Stimulated activated CD8-positive, alpha-beta memory T cell treated with anti-CD3 and anti-CD28 coated beads, Interleukin-7, amount 100 ng/mL, for 48 hours (primary cell): Measurements from ENCODE around the gene MAP3K14.

Source experiments
- DNase-seq, 2 donors: peaks; one replicate each; pipeline ENCODE4 v3.0.0-alpha.2; 2020; ENCODE audit warnings: low read depth in 1 of 2; ENCODE audit errors: extremely low read depth in 1 of 2

MAP3K14 gene

GRCh38 chr17:45339646-45340605 is 23.1 kb upstream of the MAP3K14 start:
- DNase-seq: no peak

GRCh38 chr17:45338996-45339535 is 22.2 kb upstream of the MAP3K14 start:
- DNase-seq: no peak

GRCh38 chr17:45338023-45338781 is 21.4 kb upstream of the MAP3K14 start:
- DNase-seq: no peak

- no peak for DNase-seq
Measured at GRCh38 chr17:45336390-45337182, 19.8 kb upstream of the MAP3K14 start.

GRCh38 chr17:45335721-45336120 is 18.9 kb upstream of the MAP3K14 start:
- no peak for DNase-seq

- DNase-seq: no peak
Measured at GRCh38 chr17:45334701-45335677, 18.2 kb upstream of the MAP3K14 start.

GRCh38 chr17:45334231-45334630 is 17.4 kb upstream of the MAP3K14 start:
- no peak for DNase-seq

- DNase-seq: no peak
Measured at GRCh38 chr17:45333702-45334092, 16.9 kb upstream of the MAP3K14 start.

- no peak for DNase-seq
Measured at GRCh38 chr17:45332989-45333701, 16.3 kb upstream of the MAP3K14 start.

- no peak for DNase-seq
Measured at GRCh38 chr17:45332505-45332904, 15.7 kb upstream of the MAP3K14 start.

GRCh38 chr17:45326626-45327025 is 9.8 kb upstream of the MAP3K14 start:
- DNase-seq: no peak

- DNase-seq: no peak
Measured at GRCh38 chr17:45325810-45326209, 9.0 kb upstream of the MAP3K14 start.

- no peak for DNase-seq
Measured at GRCh38 chr17:45324336-45324735, 7.5 kb upstream of the MAP3K14 start.

GRCh38 chr17:45322168-45322567 is 5.3 kb upstream of the MAP3K14 start:
- DNase-seq: no peak

GRCh38 chr17:45320931-45321461 is 4.2 kb upstream of the MAP3K14 start:
- DNase-seq: no peak

- DNase-seq: no peak
Measured at GRCh38 chr17:45320349-45320930, 3.6 kb upstream of the MAP3K14 start.

GRCh38 chr17:45319239-45319703 is 2.5 kb upstream of the MAP3K14 start:
- DNase-seq: no peak

- DNase-seq: no peak
Measured at GRCh38 chr17:45318561-45319230, 1.9 kb upstream of the MAP3K14 start.
